ENCODE results near the gene TSHZ1. TPM values are rescaled to one million over a fixed set of nuclear protein-coding genes. Genes with fewer than 3 reads are reported as not detected.

Gene TSHZ1
- total RNA-seq, 4 donors from 2014 or later: 10.4 to 18.1 (median 12.5) TPM

- no peak for TF ChIP-seq CTCF (IDR thresholded peaks at IDR 0.05; ENCODE audit: low read depth)
These were observed 4.3 kb downstream of the TSHZ1 start for GRCh38 chr18:75214766-75215510.

- no peak for TF ChIP-seq CTCF (IDR thresholded peaks at IDR 0.05; ENCODE audit: low read depth)
These were observed 5.1 kb downstream of the TSHZ1 start for GRCh38 chr18:75215663-75216062.

GRCh38 chr18:75216212-75216910 lies 5.8 kb downstream of the TSHZ1 start:
- no peak for TF ChIP-seq CTCF (IDR thresholded peaks at IDR 0.05; ENCODE audit: low read depth)

- no peak for TF ChIP-seq CTCF (IDR thresholded peaks at IDR 0.05; ENCODE audit: low read depth)
These were observed 6.5 kb downstream of the TSHZ1 start for GRCh38 chr18:75216911-75217689.

- TF ChIP-seq CTCF (IDR thresholded peaks at IDR 0.05; ENCODE audit: low read depth): no peak
These were observed 7.7 kb downstream of the TSHZ1 start for GRCh38 chr18:75218065-75218923.

GRCh38 chr18:75219745-75220375 lies 9.3 kb downstream of the TSHZ1 start:
- no peak for TF ChIP-seq CTCF (IDR thresholded peaks at IDR 0.05; ENCODE audit: low read depth)

All from subcutaneous adipose tissue (tissue), 4 donors.